SK-N-MC (cell line): ENCODE measurements around the gene PARP1.
"Not testable (repeated sequence)": the region's sequence is repeated elsewhere in the genome, so short reads cannot be mapped to it uniquely, and the experiment has no call there.

Source experiments
- EZH2 ChIP-seq: fragments of 200-600 bp; sonication (generic); IDR thresholded peaks from one replicate; pipeline ENCODE4 v1.6.1; 2017; ENCODE audit warnings: antibody characterized with exemption
- FOXP2 ChIP-seq: optimal IDR thresholded peaks from 2 replicates; pipeline ENCODE3; 2011; ENCODE audit warnings: mild to moderate bottlenecking, moderate library complexity; ENCODE audit not compliant: insufficient read depth; ENCODE audit errors: extremely low read length, control extremely low read depth
- POLR2AphosphoS5 ChIP-seq: IDR thresholded peaks from 2 replicates; pipeline ENCODE4 v1.6.1; 2012; ENCODE audit warnings: mild to moderate bottlenecking, low read depth, low read length, borderline replicate concordance

GRCh38 chr1:226431898-226432297, 24.0 kb upstream of the PARP1 start:
- TF ChIP-seq EZH2, POLR2AphosphoS5, FOXP2: not testable (repeated sequence)
